ENCODE data around the gene RPS29.
A peak's percentile ranks its signal among the peaks of the same experiment; 100 is the strongest.
"Not testable (repeated sequence)": the region's sequence is repeated elsewhere in the genome, so short reads cannot be mapped to it uniquely, and the experiment has no call there.

Gene RPS29

DNA sequence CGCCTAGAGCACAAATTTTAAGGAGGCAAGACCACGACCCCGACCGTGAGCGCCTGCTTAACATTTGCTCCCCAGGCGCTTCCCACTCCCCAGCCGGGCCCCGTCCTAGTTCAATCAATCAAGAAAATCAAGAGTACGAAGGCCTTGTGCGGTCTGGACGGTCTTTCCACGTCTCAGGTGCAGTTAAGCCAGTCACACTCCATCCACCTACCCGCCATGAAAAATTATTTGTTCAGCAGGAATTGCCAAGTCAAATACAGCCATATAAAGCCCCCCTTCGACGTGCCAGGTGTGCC lies 12.0 kb upstream of the RPS29 start:
- FAIRE-seq: no peak

DNA sequence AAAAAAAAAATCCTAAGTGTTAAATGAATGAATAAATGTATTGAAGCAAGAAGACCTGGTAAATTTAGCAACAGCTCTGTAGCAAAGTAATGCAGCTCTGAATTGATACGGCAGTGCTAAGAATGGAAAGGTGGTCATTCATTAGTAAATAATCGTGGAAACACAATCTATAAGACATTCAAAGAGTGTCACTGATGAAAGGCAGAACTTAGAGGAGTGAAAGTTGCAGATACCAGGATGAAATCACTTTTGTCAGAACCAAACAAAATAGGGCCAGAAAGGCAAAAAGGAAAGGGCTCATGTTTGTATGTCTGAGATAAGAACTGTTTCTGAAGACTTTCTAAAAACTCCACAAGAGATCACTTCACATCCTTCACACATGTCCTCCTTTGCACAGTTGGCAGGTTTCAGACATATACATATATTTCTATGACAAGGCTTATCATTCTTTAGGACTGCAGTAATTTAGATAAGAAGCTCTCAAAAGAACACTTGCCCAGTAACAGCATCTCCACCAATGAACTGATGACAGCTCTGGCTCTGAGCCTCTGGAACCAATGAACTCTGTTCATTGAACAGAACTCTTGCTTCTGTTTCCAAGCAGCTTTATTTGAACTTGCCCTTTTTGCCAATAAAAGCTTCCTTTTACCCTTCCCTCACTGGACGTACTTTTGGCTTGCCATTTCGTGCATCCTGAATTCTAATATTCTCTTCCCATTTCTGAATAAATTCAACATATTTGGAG lies 8.3 kb upstream of the RPS29 start:
- FAIRE-seq: peak; percentile 10

DNA sequence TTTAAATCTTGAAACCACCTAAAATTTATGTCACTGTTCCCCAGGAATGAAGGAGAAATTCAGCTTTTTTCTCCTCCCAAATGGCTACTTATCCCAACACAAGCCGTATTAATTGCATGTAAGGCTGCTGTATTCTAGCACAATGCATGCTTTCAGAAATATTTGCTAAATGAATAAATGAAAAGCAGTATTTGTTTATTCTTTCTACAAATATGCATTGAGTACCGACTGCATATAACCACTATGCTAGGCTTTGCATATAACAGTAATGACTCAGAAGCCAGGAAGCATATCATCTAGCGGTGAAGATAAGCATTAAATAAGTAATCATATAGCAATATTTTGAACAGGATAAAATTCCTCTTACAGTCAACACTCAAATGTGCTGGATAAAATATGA lies 6.8 kb upstream of the RPS29 start:
- no peak for FAIRE-seq

DNA sequence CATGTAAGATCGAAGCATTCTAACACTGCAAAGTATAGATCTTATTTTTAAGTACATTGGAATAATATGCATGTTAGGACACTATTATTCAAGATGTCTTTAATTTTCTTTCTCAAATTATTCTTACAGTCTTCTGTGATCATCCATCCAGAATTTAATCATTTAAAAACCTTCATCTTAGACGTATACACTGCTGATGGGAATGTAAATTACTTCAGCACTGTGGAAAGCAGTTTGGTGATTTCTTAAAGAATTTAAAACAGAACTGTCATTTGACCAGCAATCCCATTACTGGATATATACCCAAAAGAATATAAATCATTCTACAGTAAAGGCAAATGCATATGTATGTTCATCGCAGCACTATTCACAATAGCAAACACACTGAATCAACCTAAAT lies 3.2 kb upstream of the RPS29 start:
- no peak for FAIRE-seq

DNA sequence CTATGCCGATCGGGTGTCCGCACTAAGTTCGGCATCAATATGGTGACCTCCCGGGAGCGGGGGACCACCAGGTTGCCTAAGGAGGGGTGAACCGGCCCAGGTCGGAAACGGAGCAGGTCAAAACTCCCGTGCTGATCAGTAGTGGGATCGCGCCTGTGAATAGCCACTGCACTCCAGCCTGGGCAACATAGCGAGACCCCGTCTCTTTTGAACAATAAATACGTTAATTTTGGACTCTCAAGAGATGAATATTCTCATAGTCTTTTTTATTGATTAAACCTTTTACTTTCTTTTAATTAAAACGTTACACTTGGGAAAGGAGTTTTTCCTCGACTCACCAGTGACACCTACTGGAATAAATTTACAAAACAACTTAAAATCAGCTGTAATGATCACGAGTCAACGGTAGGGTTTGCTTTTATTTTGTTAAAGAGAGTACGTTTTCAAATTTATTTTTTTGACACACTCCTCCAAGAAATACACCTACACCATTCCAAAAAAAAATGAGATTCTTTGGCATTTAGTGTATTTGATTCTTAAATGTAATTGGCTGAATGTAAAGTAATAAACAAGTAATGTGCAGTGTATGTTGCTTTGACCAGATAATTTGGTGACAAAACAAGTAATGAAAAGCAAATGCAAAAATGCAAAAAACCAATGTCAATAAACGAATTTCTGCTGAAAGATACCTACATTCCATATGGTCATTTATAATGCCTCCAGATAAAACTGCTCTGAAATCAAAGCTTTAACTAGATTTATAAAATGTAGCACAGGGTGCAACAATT lies 687 bp upstream of the RPS29 start:
- peak; percentile 33 for FAIRE-seq

DNA sequence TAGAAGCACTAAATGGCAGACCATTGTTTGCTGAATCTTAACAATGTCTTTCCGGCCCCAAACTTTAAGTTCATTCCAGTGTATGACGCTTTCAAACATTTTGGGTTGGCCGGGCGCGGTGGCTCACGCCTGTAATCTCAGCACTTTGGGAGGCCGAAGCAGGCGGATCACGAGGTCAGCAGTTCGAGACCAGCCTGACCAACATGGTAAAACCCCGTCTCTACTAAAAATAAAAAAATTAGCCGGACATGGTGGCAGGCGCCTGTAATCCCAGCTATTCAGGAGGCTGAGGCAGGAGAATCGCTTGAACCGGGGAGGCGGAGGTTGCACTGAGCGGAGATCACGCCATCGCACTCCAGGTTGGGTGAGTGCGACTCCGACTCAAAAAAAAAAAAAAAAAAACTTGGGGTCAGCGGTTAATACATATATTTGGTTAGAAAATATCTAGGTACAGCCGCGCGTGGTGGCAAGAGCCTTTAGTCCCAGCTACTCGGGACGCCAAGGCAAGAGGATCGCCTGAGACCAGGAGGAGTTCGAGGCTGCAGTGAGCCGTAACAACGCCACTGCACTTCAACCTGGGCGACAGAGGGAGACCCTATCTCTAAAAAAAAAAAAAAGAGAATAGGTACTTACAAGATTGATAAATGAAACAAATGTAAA lies 1.1 kb downstream of the RPS29 start:
- FAIRE-seq: not testable (repeated sequence)

DNA sequence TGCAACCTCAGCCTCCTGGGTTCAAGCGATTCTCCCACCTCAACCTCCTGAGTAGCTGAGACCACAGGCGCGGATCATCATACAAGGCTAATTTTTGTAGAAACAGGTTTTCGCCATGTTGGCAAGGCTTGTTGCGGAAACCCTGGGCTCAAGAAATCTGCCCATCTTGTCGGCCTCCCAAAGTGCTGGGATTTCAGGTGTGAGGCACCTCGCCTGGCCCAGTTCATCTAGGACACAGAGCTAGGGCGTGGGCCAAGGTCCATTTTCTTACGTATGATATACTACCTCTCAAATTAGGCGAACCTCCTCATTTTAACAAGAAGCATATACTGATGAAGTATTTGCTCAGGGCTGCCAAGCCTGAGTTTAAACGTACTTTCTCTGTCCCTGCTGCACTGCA lies 2.1 kb downstream of the RPS29 start:
- no peak for FAIRE-seq

DNA sequence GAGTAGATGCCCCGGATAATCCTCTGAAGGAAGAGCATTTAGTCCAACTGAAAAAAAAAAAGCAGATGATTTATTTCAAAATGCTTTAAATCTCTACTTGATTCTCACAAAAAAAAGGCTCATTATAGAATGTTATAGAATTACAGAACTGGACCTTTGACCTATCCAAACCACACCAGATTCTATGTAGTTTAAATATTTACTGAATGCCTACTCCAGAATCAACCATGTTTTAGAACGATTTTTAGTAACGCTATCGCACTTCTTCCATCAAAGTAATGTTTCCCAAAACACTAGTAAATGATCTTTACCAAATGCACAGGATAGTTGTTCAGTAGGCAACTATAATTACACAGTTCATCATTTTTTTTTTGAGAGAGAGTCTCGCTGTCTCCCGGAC lies 2.6 kb downstream of the RPS29 start:
- no peak for FAIRE-seq

DNA sequence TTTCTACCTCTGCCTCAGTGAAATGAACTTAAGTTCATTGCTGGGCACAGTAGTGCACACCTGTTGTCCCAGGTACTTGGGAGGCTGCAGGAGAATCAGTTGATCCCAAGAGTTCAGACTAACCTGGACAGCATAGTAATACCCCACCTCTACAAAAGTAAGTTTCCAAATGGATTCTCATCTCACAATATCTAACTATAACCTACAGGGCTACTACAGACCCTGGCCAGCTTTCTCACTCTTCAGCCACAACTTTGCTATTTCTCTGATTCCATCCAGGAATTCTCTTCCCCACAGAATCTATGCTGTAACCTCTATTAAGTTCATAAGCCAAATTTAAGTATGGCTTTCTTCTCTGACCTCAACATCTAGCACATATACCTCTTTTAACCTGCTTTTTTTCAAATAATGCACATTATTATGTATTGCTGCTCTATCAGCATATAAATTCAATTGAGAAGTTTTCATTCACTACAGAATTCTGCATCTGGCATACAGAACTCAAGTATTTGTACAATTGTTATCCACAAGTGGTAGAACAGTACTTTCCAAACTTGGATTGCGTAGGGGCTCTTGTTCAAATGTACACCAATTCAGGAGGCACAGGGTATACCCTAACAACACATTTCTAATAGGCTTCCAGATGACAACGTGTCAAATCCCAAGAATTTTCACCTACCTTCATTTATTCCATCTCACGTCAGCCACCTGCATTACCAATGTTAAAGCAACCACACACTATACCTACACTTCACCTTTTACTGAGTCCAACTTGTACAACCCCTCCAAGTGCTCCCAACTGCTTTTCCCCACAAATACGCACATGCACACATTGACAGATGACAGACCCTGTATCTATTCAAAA lies 3.8 kb downstream of the RPS29 start:
- no peak for FAIRE-seq

DNA sequence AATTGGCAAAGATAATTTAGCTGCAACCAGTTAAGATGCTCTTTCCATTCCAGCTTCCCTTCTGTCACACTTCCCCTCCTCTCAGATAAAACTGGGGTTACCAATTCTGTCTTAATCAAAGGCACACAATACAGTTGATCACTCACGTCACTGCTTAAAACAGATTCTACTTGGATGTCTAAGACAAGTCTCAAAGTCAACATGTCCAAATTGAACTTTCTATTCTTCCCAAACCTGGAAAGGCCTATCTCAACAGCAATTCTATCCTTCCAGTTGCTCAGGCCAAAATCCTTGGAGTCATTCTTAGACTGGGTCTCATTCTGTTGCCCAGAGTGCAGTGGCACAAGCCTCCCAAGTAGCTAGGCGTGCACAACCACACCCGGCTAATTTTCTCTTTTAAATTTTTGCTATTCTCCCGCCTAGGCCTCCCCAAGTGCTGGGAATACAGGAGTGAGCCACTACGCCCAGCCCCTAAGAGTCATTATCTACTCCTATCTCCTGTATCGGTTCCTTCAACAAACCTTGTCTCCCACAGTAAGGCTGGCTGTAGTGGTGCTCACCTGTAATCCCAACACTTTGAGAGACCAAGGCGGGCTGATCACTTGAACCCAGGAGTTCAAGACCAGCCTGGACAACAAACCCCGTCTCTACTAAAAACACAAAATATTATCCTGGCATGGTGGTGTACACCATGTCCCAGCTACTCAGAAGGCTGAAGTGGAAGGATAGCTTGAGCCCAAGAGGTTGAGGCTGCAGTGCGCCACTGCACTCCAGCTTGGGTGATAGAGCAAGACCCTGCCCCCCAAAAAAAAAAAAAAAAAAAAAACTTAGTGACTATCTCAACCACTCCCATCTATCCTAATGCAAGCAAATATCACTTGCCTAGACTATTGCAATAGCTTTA lies 4.7 kb downstream of the RPS29 start:
- no peak for FAIRE-seq

DNA sequence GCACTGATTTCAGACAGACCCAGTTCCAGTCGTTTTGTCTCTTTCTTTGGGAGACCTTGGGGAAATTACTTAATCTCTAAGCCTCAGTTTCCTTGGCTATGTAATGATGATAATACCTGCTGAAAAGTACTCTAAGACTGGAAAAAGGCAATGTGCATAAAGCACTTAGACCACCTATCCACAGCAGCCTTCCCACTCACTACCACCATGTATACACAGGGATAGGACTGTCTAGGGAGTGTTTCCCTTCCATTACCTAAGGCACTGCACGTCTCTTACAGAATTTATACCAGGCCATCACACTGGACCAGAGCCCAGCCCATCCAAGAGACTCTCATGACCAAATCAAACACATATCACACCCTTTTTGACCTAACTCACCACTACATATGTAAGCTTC lies 6.3 kb downstream of the RPS29 start:
- no peak for FAIRE-seq

DNA sequence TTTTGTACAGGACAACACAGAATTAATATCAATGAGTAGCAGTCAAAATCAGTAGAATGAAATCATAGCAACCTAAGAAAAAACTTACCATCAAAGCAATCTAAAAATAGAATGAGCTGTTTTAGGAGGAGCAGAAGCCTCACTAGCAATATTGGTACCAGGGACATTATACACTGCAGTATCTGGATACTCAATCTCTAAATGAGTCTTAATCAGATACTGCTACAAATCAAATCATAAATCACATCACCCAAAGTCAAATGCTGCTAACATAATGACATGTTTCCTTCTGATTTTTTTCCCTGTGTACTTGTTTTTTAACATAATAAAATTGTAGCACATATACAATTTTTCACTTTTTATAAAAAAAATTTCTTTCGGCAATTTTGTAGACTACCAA lies 8.0 kb downstream of the RPS29 start:
- no peak for FAIRE-seq

DNA sequence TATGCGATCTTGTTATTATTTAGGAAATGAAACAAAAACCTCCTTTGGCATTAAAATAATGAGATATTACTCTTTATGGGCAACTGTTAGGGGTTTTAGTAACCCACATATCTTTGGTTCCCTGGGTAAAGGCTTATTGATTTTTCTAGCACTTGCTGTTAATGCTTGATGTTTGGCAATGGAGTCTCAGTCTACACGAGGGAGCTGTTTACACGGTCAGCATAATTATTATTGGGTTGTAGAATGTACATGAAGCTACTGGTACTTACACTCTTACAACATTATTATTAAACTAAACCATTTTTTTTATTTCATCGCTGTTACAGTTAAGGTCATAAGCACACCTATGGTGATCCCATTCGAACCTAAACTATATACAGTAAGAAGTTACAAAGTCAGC lies 12.1 kb downstream of the RPS29 start:
- FAIRE-seq: no peak

DNA sequence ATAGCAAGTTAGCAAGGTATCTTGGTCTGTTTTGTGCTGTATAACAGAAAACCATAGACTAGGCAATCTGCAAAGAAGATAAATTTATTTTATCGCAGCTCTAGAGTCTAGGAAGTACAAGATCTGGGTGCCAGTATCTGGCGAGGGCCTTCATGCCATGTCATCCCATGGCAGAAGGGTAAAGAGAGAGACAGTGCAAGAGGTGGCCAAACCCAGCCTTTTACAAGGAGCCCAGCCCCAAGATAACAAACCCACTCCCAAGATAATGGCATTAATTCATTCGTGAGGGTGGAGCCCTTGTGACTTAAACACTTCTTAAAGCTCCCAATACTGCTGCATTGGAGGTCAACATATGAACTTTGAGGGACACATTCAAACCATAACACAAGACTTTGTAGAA lies 16.9 kb downstream of the RPS29 start:
- FAIRE-seq: no peak

DNA sequence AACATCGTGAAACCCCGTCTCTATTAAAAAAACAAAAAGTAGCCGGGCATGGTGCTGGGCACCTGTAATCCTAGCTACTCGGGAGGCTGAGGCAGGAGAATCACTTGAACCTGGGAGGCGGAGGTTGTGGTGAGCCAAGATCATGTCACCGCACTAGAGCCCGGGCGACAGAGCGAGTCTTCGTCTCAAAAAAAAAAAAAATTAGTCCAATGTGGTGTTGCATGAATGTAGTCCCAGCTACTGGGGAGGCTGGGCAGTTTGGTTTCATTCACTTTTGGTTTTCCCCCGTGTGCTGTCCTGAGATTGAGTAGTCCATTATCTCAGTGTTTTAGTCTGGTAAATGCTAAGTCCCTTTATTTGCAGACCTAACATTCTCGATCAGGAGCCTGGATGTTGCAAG lies 19.5 kb downstream of the RPS29 start:
- no peak for FAIRE-seq

DNA sequence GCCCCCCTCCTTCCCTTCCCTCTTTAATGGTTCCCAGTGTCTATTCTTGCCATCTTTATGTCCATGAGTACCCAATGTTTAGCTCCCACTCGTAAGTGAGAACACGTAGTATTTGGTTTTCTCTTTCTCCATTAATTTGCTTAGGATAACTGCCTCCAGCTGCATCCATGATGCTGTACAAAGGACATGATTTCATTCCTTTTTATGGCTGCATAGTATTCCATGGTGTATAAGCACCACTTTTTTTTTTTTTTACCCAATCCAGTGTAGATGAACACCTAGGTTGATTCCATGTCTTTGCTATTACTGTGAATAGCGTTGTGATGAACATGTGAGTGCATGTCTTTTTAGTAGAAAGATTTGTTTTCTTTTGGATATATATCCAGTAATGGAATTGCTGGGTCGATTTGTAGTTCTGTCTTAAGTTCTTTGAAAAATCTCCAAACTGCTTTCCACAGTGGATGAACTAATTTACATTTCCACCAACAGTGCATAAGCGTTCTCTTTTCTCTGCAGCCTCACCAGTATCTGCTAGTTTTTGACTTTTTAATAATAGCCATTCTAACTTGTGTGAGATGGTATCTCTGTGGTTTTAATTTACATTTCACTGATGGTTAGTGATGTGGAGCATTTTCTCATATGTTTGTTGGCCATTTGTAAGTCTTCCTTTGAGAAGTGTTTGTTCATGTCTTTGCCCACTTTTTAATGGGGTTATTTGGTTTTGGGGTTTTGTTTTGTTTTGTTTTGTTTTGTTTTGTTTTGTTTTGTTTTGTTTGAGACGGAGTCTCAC lies 26.0 kb downstream of the RPS29 start:
- FAIRE-seq: no peak

DNA sequence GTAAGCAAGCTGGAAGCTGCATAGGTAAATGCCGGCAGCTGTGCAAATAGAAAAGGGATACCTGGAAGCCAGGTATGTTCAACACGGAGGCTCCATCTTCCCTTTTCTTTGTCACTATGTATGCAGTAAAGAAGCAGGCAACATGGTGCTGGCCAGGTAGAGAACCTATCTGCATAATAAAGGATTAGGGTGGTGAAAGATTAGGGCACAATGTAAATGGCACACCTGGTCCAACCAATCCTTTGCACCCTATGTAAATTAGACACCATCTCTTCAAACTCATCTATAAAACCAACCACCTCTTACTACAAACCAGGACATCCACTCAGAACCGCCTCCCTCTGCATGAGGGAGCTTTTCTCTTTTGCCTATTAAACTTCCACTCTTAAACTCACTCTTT lies 32.3 kb downstream of the RPS29 start:
- no peak for FAIRE-seq

DNA sequence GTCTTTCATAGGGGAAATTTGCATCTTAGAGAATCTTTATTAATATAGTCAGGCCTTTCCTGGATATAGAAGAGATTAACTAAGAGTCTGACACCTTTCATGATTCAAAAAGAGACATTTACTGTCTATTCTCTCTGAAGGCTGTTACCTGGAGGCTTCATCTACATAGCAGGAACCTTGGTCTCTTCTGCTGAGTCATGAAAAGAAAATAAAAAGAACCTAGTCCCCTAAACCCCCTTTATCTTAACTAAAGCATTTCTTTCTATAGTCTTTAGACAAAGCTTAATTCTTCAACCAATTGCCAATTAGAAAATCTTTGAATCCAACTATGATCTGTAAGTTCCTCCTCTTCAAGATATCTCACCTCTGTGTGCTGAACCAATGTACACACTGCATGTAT lies 33.1 kb downstream of the RPS29 start:
- FAIRE-seq: no peak

DNA sequence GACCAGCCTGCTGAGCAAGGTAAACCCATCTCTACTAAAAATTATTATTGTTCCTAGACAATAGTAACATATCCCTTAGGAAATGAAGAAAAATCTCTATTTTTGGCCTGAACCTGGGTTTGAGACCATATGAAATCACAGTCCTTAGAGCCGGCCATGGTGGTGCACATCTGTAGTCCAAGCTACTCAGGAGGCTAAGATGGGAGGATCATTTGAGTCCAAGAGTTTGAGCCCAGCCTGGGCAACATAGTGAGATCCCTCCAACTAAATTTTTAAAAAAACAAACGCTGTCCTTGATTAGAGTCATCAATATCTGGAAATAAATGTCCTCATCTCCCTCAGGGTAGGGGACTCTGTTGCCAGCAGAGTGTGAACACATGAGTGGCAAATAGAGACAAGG lies 34.6 kb downstream of the RPS29 start:
- FAIRE-seq: no peak

DNA sequence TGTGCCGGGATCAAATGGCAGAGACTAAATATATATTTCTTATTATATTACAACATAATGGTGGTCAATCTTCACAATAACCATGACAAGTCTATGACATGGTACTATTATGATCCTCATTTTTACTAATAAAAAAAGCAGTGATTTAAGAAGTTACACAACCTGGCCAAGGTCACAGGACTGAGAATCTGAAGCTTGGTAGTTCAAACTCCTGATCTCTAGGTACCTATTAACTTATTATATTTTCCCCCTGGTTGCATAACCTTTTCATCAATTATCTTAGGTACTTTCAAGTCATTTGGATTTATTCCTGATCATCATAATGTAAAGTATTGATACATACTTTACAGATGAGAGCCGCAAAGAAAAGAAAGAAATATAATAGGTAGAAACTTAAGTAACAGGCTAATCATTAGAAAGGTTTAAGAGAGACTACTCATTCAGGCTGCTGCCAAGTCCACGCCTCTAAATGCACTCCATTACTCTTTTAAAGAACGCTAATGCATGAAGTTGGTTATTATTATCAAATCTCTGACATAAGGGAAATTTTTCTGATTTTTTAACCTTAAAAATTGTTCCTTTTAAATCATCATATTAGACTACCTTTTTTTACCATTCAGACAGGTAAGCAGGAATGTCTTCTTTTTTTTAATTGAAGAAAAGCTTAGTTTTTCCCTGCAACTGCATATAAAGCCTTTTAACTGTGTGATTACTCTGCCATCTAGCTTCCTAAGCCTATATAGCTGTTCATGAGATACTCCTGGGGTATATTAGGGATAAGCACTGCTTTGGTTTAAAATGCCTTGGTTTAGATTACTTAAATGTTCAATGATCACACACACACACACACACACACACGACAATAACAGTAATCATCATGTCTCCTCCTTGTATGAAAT lies 35.6 kb downstream of the RPS29 start:
- no peak for FAIRE-seq

Measured in colon (tissue), 2 donors.